Nephron progenitor cell (in vitro differentiated cells): ENCODE results near the gene TRABD.

ENCODE experiments used
- DNase-seq: peaks from one replicate; pipeline ENCODE4 v3.0.0; 2021
- H3K27ac Mint-ChIP-seq: 2 replicates; pipeline ENCODE4 v1.8.0; 2021; ENCODE audit warnings: mild to moderate bottlenecking, moderate library complexity, mixed read lengths
- H3K27me3 Mint-ChIP-seq: 2 replicates; pipeline ENCODE4 v1.8.0; 2021; ENCODE audit warnings: mild to moderate bottlenecking, low read depth, mixed read lengths; ENCODE audit not compliant: poor library complexity
- H3K36me3 Mint-ChIP-seq: 2 replicates; pipeline ENCODE4 v1.8.0; 2021; ENCODE audit warnings: low read depth, mixed read lengths
- H3K4me1 Mint-ChIP-seq: 2 replicates; pipeline ENCODE4 v1.8.0; 2021; ENCODE audit warnings: mixed read lengths
- H3K4me3 Mint-ChIP-seq: 2 replicates; pipeline ENCODE4 v1.8.0; 2021; ENCODE audit warnings: mild to moderate bottlenecking, moderate library complexity, mixed read lengths
- H3K9me3 Mint-ChIP-seq: 2 replicates; pipeline ENCODE4 v1.8.0; 2021; ENCODE audit warnings: mild to moderate bottlenecking, moderate library complexity, mixed read lengths
- CTCF ChIP-seq: fragments of 200-600 bp; sonication (generic); IDR thresholded peaks from 2 replicates; pipeline ENCODE4 v1.5.0; 2021; ENCODE audit warnings: antibody characterized with exemption

The TRABD gene

GRCh38 chr22:50190182-50190940, 4.6 kb downstream of the TRABD start:
- Mint-ChIP-seq H3K4me3 (peak overlapping the region; percentile 49), H3K4me1 (peaks cover 34% of the 10 kb centered on the region), H3K9me3 (no peaks in the 10 kb centered on the region), H3K27me3 (no peaks in the 10 kb centered on the region), H3K27ac (no peak overlapping the region), H3K36me3 (peaks cover 5% of the 10 kb centered on the region)
- peak; percentile 48 for DNase-seq
- TF ChIP-seq CTCF: no peak

- DNase-seq: peak; percentile 15
- peaks cover 5% of the 10 kb centered on the region for H3K36me3 Mint-ChIP-seq
- no peaks in the 10 kb centered on the region for H3K27me3 Mint-ChIP-seq
- no peaks in the 10 kb centered on the region for H3K9me3 Mint-ChIP-seq
- TF ChIP-seq CTCF: no peak
- peaks cover 34% of the 10 kb centered on the region for H3K4me1 Mint-ChIP-seq
- peak overlapping the region; percentile 58 for H3K4me3 Mint-ChIP-seq
- H3K27ac Mint-ChIP-seq: peak overlapping the region; percentile 25
These were observed 5.4 kb downstream of the TRABD start for GRCh38 chr22:50190941-50191741.

GRCh38 chr22:50192436-50193204, 6.9 kb downstream of the TRABD start:
- TF ChIP-seq CTCF: no peak
- DNase-seq: no peak
- peaks cover 29% of the 10 kb centered on the region for H3K4me1 Mint-ChIP-seq
- no peak overlapping the region for H3K4me3 Mint-ChIP-seq
- no peaks in the 10 kb centered on the region for H3K27me3 Mint-ChIP-seq
- H3K9me3 Mint-ChIP-seq: no peaks in the 10 kb centered on the region
- peaks cover 5% of the 10 kb centered on the region for H3K36me3 Mint-ChIP-seq
- no peak overlapping the region for H3K27ac Mint-ChIP-seq

- H3K4me3 Mint-ChIP-seq: no peak overlapping the region
- no peaks in the 10 kb centered on the region for H3K9me3 Mint-ChIP-seq
- H3K27ac Mint-ChIP-seq: no peak overlapping the region
- DNase-seq: no peak
- H3K4me1 Mint-ChIP-seq: peaks cover 25% of the 10 kb centered on the region
- H3K27me3 Mint-ChIP-seq: no peaks in the 10 kb centered on the region
- TF ChIP-seq CTCF: no peak
- peaks cover 5% of the 10 kb centered on the region for H3K36me3 Mint-ChIP-seq
These were observed 7.9 kb downstream of the TRABD start for GRCh38 chr22:50193621-50194020.

- no peak for TF ChIP-seq CTCF
- DNase-seq: no peak
- no peaks in the 10 kb centered on the region for H3K27me3 Mint-ChIP-seq
- H3K4me1 Mint-ChIP-seq: peaks cover 22% of the 10 kb centered on the region
- H3K9me3 Mint-ChIP-seq: no peaks in the 10 kb centered on the region
- peaks cover 5% of the 10 kb centered on the region for H3K36me3 Mint-ChIP-seq
- H3K27ac Mint-ChIP-seq: no peak overlapping the region
- H3K4me3 Mint-ChIP-seq: no peak overlapping the region
These were observed 8.5 kb downstream of the TRABD start for GRCh38 chr22:50194037-50194805.
